Immature natural killer cell (primary cell): Measurements from ENCODE around the gene IL24. TPM values are rescaled to one million over a fixed set of nuclear protein-coding genes. Genes with fewer than 3 reads are reported as not detected.
"Not testable (repeated sequence)": the region's sequence is repeated elsewhere in the genome, so short reads cannot be mapped to it uniquely, and the experiment has no call there.

ENCODE experiments used
- DNase-seq, 3 donors: peaks; one replicate each; pipeline ENCODE4 v3.0.0; 2022; ENCODE audit warnings: mixed read lengths in 1 of 3
- H3K27ac Mint-ChIP-seq, 6 donors: one replicate each; pipeline ENCODE4 v1.8.0; 2020; ENCODE audit warnings: mixed read lengths in 6 of 6, mild to moderate bottlenecking in 5 of 6, inconsistent platforms in 4 of 6, moderate library complexity in 3 of 6
- H3K27me3 Mint-ChIP-seq, 3 donors: one replicate each; pipeline ENCODE4 v1.8.0; 2020 to 2021; ENCODE audit warnings: low read depth in 3 of 3, mild to moderate bottlenecking in 3 of 3, mixed read lengths in 3 of 3, moderate library complexity in 3 of 3, inconsistent platforms in 1 of 3
- H3K36me3 Mint-ChIP-seq, 3 donors: one replicate each; pipeline ENCODE4 v1.8.0; 2020; ENCODE audit warnings: mixed read lengths in 3 of 3, inconsistent platforms in 2 of 3, mild to moderate bottlenecking in 2 of 3
- H3K4me1 Mint-ChIP-seq, 2 donors: one replicate each; pipeline ENCODE4 v1.8.0; 2020; ENCODE audit warnings: inconsistent platforms in 2 of 2, mild to moderate bottlenecking in 2 of 2, mixed read lengths in 2 of 2, moderate library complexity in 1 of 2
- H3K4me3 Mint-ChIP-seq, 5 donors: one replicate each; pipeline ENCODE4 v1.8.0; 2020; ENCODE audit warnings: mild to moderate bottlenecking in 5 of 5, mixed read lengths in 5 of 5, inconsistent platforms in 3 of 5, moderate library complexity in 3 of 5
- H3K9me3 Mint-ChIP-seq, 6 donors: one replicate each; pipeline ENCODE4 v1.8.0; 2020; ENCODE audit warnings: mild to moderate bottlenecking in 6 of 6, mixed read lengths in 6 of 6, inconsistent platforms in 4 of 6, moderate library complexity in 3 of 6
- polyA plus RNA-seq, 3 donors: library from polyadenylated mRNA; unstranded; fragments of 300-500 nt; fragmentation: Illumina TruSeq; gene quantifications; one replicate each; pipeline ENCODE4 v1.2.3, GENCODE V29; 2021

Gene IL24
- polyA plus RNA-seq, 3 donors from 2014 or later = 9.3 to 21.5 (median 13.3) TPM

GRCh38 chr1:206915030-206915735 lies 17.9 kb downstream of the IL24 start:
- peak overlapping the region in 5 of 6 donors; percentile 80 to 93 (median 91) for H3K27ac Mint-ChIP-seq
- H3K9me3 Mint-ChIP-seq = no peaks in the 10 kb centered on the region
- no peak for DNase-seq
- peaks cover 82 to 91% of the 10 kb centered on the region in 2 donors for H3K4me1 Mint-ChIP-seq
- H3K27me3 Mint-ChIP-seq = peaks cover 0 to 3% (median 0%) of the 10 kb centered on the region in 3 donors
- peak overlapping the region in 2 of 5 donors; percentile 76 to 78 for H3K4me3 Mint-ChIP-seq
- H3K36me3 Mint-ChIP-seq = peaks cover 22 to 47% (median 46%) of the 10 kb centered on the region in 3 donors

GRCh38 chr1:206916000-206916709 lies 18.9 kb downstream of the IL24 start:
- Mint-ChIP-seq H3K36me3 (peaks cover 15 to 45% (median 43%) of the 10 kb centered on the region in 3 donors), H3K27me3 (peaks cover 0 to 5% (median 3%) of the 10 kb centered on the region in 3 donors), H3K9me3 (no peaks in the 10 kb centered on the region), H3K27ac (peak overlapping the region in 5 of 6 donors; percentile 80 to 93 (median 91)), H3K4me3 (peak overlapping the region in 2 of 5 donors; percentile 76 to 78), H3K4me1 (peaks cover 74 to 81% of the 10 kb centered on the region in 2 donors)
- DNase-seq = no peak

GRCh38 chr1:206918076-206918475 lies 20.8 kb downstream of the IL24 start:
- Mint-ChIP-seq H3K36me3 (peaks cover 12 to 34% (median 27%) of the 10 kb centered on the region in 3 donors), H3K4me3 (peak overlapping the region in 2 of 5 donors; percentile 76 to 78), H3K9me3 (no peaks in the 10 kb centered on the region), H3K27ac (peak overlapping the region in 5 of 6 donors; percentile 80 to 96 (median 93)), H3K4me1 (peaks cover 56 to 62% of the 10 kb centered on the region in 2 donors), H3K27me3 (peaks cover 0 to 7% (median 3%) of the 10 kb centered on the region in 3 donors)
- no peak for DNase-seq

- no peak within 1 kb of the TSS for H3K27ac Mint-ChIP-seq
- H3K9me3 Mint-ChIP-seq = no peaks in the 10 kb centered on the region
- peaks cover 0 to 7% (median 3%) of the 10 kb centered on the region in 3 donors for H3K27me3 Mint-ChIP-seq
- H3K4me3 Mint-ChIP-seq = no peak within 1 kb of the TSS
- H3K36me3 Mint-ChIP-seq = peaks cover 9 to 20% (median 17%) of the 10 kb centered on the region in 3 donors
- peak; percentile 72 to 76 (median 76) for DNase-seq
- peaks cover 25 to 29% of the 10 kb centered on the region in 2 donors for H3K4me1 Mint-ChIP-seq
Measured at GRCh38 chr1:206921772-206922265, 24.6 kb downstream of the IL24 start, which contains the start of gene FCMR. Gene FCMR (minus strand): TSS chr1:206921941. CDS start chr1:206921854, 87 bp downstream.

GRCh38 chr1:206922524-206922923 lies 25.3 kb downstream of the IL24 start:
- Mint-ChIP-seq H3K36me3 (peaks cover 8 to 17% (median 12%) of the 10 kb centered on the region in 3 donors), H3K4me1 (peaks cover 18 to 22% of the 10 kb centered on the region in 2 donors), H3K27ac (no peak overlapping the region), H3K27me3 (peaks cover 0 to 7% (median 3%) of the 10 kb centered on the region in 3 donors), H3K9me3 (no peaks in the 10 kb centered on the region), H3K4me3 (no peak overlapping the region)
- DNase-seq = no peak

GRCh38 chr1:206923009-206923960 lies 26.0 kb downstream of the IL24 start:
- H3K4me1 Mint-ChIP-seq = peaks cover 10 to 15% of the 10 kb centered on the region in 2 donors
- H3K4me3 Mint-ChIP-seq = no peak overlapping the region
- no peaks in the 10 kb centered on the region for H3K9me3 Mint-ChIP-seq
- DNase-seq = peak; percentile 72 to 78 (median 78)
- H3K36me3 Mint-ChIP-seq = peaks cover 1 to 11% (median 5%) of the 10 kb centered on the region in 3 donors
- no peak overlapping the region for H3K27ac Mint-ChIP-seq
- H3K27me3 Mint-ChIP-seq = peaks cover 0 to 7% (median 2%) of the 10 kb centered on the region in 3 donors

GRCh38 chr1:206923961-206924557 lies 26.8 kb downstream of the IL24 start:
- not testable (repeated sequence) for H3K27ac Mint-ChIP-seq, H3K9me3 Mint-ChIP-seq, H3K4me3 Mint-ChIP-seq, H3K36me3 Mint-ChIP-seq, H3K27me3 Mint-ChIP-seq, DNase-seq
- H3K4me1 Mint-ChIP-seq = peaks cover 7 to 10% of the 10 kb centered on the region in 2 donors

- Mint-ChIP-seq H3K36me3 (peaks cover 0 to 9% (median 3%) of the 10 kb centered on the region in 3 donors), H3K4me3 (no peak overlapping the region), H3K27ac (no peak overlapping the region), H3K9me3 (no peaks in the 10 kb centered on the region), H3K4me1 (peaks cover 10 to 13% of the 10 kb centered on the region in 2 donors), H3K27me3 (peaks cover 0 to 7% (median 0%) of the 10 kb centered on the region in 3 donors)
- DNase-seq = peak in 2 of 3 donors; percentile 37
Measured at GRCh38 chr1:206924592-206925105, 27.4 kb downstream of the IL24 start.

GRCh38 chr1:206925106-206925736 lies 28.0 kb downstream of the IL24 start:
- no peaks in the 10 kb centered on the region for H3K9me3 Mint-ChIP-seq
- peaks cover 0 to 5% (median 0%) of the 10 kb centered on the region in 3 donors for H3K36me3 Mint-ChIP-seq
- H3K4me3 Mint-ChIP-seq = no peak overlapping the region
- no peak overlapping the region for H3K27ac Mint-ChIP-seq
- peak; percentile 84 to 87 (median 86) for DNase-seq
- peaks cover 0 to 7% (median 0%) of the 10 kb centered on the region in 3 donors for H3K27me3 Mint-ChIP-seq
- H3K4me1 Mint-ChIP-seq = peaks cover 15 to 18% of the 10 kb centered on the region in 2 donors

- Mint-ChIP-seq H3K9me3 (no peaks in the 10 kb centered on the region), H3K4me1 (peaks cover 26 to 29% of the 10 kb centered on the region in 2 donors), H3K4me3 (no peak overlapping the region), H3K27me3 (peaks cover 0 to 2% (median 1%) of the 10 kb centered on the region in 3 donors), H3K27ac (peak overlapping the region in 3 of 6 donors; percentile 45 to 78 (median 71)), H3K36me3 (no peaks in the 10 kb centered on the region)
- DNase-seq = no peak
Measured at GRCh38 chr1:206926286-206926685, 29.0 kb downstream of the IL24 start.

- Mint-ChIP-seq H3K9me3 (no peaks in the 10 kb centered on the region), H3K36me3 (no peaks in the 10 kb centered on the region), H3K27ac (peak overlapping the region; percentile 92 to 95 (median 94)), H3K27me3 (peaks cover 0 to 2% (median 0%) of the 10 kb centered on the region in 3 donors), H3K4me1 (peaks cover 43% of the 10 kb centered on the region in 2 donors), H3K4me3 (peak overlapping the region; percentile 38 to 76 (median 51))
- no peak for DNase-seq
Measured at GRCh38 chr1:206929524-206929923, 32.3 kb downstream of the IL24 start.
